IPS DF 6.9 (cell line): ENCODE data around the gene TRERF1.
"Not testable (repeated sequence)": the region's sequence is repeated elsewhere in the genome, so short reads cannot be mapped to it uniquely, and the experiment has no call there.

Experiments
- DNase-seq: peaks from one replicate; pipeline ENCODE4 v3.0.0-alpha.2; 2013; ENCODE audit warnings: low read depth, low spot score
- H3K27ac ChIP-seq: one replicate; pipeline ENCODE4 v1.5.1; 2013; ENCODE audit warnings: low read length, control low read depth
- H3K27me3 ChIP-seq: 2 replicates; pipeline ENCODE4 v1.6.1; 2013; ENCODE audit warnings: mild to moderate bottlenecking, low read length; ENCODE audit not compliant: control insufficient read depth, insufficient read depth
- H3K36me3 ChIP-seq: 2 replicates; pipeline ENCODE4 v1.6.1; 2013; ENCODE audit warnings: low read length; ENCODE audit not compliant: control insufficient read depth, insufficient read depth
- H3K4me1 ChIP-seq: 2 replicates; pipeline ENCODE4 v1.6.1; 2013; ENCODE audit warnings: low read length; ENCODE audit not compliant: control insufficient read depth, insufficient read depth
- H3K4me3 ChIP-seq: 2 replicates; pipeline ENCODE4 v1.5.1; 2013; ENCODE audit warnings: mild to moderate bottlenecking, low read length
- H3K9me3 ChIP-seq: 2 replicates; pipeline ENCODE4 v1.6.1; 2013; ENCODE audit warnings: low read length, inconsistent platforms; ENCODE audit not compliant: control insufficient read depth, insufficient read depth
- WGBS: extraction: QIAGEN DNeasy Blood & Tissue Kit; methylation state at CpG from one replicate; pipeline ENCODE4 v1.1.7; 2013; ENCODE audit warnings: mixed read lengths, missing lambda C conversion rate; ENCODE audit not compliant: insufficient read length, insufficient coverage; 5-methylcytosine and 5-hydroxymethylcytosine counted together

Gene TRERF1

GRCh38 chr6:42199106-42199981 lies 252.4 kb downstream of the TRERF1 start:
- DNase-seq = no peak
- Histone ChIP-seq H3K4me3 (no peak overlapping the region), H3K27me3 (no peaks in the 10 kb centered on the region), H3K36me3 (no peaks in the 10 kb centered on the region), H3K9me3 (no peaks in the 10 kb centered on the region), H3K4me1 (no peaks in the 10 kb centered on the region), H3K27ac (no peak overlapping the region)
- no CpG with 5 or more reads among the region's 5 CpGs for WGBS

- Histone ChIP-seq H3K27ac (no peak overlapping the region), H3K9me3 (no peaks in the 10 kb centered on the region), H3K36me3 (no peaks in the 10 kb centered on the region), H3K27me3 (no peaks in the 10 kb centered on the region), H3K4me3 (no peak overlapping the region), H3K4me1 (no peaks in the 10 kb centered on the region)
- WGBS = 100% methylated on average over 3 of the region's 13 CpGs
- no peak for DNase-seq
These were observed 254.0 kb downstream of the TRERF1 start for GRCh38 chr6:42197555-42198362.

DNA sequence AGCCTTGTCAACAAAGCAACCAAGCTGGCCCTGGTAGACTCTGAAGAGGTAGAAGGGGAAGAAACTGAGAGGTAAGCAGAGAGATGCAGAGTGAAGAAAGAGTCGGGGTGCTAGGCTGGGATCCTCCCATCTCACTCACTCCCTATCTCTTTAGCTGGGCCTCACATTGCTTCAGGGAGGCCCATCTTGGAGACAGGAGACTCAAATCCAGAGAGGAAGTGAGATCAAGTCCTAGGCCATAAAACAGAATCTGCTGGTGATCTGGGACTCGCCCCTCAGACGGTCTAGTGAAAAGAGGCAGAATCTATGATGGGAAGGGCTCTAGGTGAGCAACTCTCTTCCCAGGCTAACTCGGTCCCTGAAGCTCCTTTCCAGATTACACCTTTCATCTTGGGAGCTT lies 256.3 kb downstream of the TRERF1 start:
- no peak for DNase-seq
- WGBS = no CpG with 5 or more reads among the region's 4 CpGs
- H3K4me1 ChIP-seq = no peaks in the 10 kb centered on the region
- no peaks in the 10 kb centered on the region for H3K9me3 ChIP-seq
- no peaks in the 10 kb centered on the region for H3K27me3 ChIP-seq
- H3K36me3 ChIP-seq = no peaks in the 10 kb centered on the region
- H3K27ac ChIP-seq = no peak overlapping the region
- no peak overlapping the region for H3K4me3 ChIP-seq

GRCh38 chr6:42194056-42194455 lies 257.7 kb downstream of the TRERF1 start:
- WGBS = no CpG with 5 or more reads among the region's 5 CpGs
- Histone ChIP-seq H3K27me3 (no peaks in the 10 kb centered on the region), H3K9me3 (no peaks in the 10 kb centered on the region), H3K4me1 (no peaks in the 10 kb centered on the region), H3K4me3 (no peak overlapping the region), H3K36me3 (no peaks in the 10 kb centered on the region), H3K27ac (no peak overlapping the region)
- no peak for DNase-seq

DNA sequence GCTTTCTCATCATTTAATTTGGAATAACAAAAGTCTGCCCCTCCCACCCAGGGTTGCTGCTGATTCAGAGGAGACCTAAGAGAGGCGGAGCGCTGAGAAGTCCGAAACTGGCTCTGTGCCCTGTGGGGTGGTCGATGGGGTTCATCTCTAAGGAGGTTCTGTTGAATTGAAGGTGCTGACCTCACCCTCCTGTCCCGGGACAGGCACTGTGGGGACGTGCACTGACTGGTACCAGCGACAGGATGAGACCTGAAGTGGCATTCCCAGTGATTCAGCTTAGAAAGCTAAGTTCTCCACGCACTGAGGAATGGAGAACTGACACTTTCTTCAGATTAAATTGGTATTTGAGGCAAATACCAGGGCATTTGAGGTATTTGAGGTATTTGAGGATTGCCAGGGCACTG lies 258.2 kb downstream of the TRERF1 start:
- H3K27ac ChIP-seq = no peak overlapping the region
- no peak overlapping the region for H3K4me3 ChIP-seq
- no peak for DNase-seq
- H3K27me3 ChIP-seq = no peaks in the 10 kb centered on the region
- H3K4me1 ChIP-seq = no peaks in the 10 kb centered on the region
- no peaks in the 10 kb centered on the region for H3K9me3 ChIP-seq
- no CpG with 5 or more reads among the region's 8 CpGs for WGBS
- no peaks in the 10 kb centered on the region for H3K36me3 ChIP-seq

- H3K27me3 ChIP-seq, H3K27ac ChIP-seq, H3K4me3 ChIP-seq, H3K9me3 ChIP-seq, H3K36me3 ChIP-seq, H3K4me1 ChIP-seq, DNase-seq: not testable (repeated sequence)
- no CpG with 5 or more reads among the region's 5 CpGs for WGBS
These were observed 259.3 kb downstream of the TRERF1 start for GRCh38 chr6:42192385-42192784.

- no CpG with 5 or more reads among the region's 5 CpGs for WGBS
- H3K27me3 ChIP-seq = no peaks in the 10 kb centered on the region
- no peak for DNase-seq
These were observed 261.1 kb downstream of the TRERF1 start for GRCh38 chr6:42190554-42191183.

DNA sequence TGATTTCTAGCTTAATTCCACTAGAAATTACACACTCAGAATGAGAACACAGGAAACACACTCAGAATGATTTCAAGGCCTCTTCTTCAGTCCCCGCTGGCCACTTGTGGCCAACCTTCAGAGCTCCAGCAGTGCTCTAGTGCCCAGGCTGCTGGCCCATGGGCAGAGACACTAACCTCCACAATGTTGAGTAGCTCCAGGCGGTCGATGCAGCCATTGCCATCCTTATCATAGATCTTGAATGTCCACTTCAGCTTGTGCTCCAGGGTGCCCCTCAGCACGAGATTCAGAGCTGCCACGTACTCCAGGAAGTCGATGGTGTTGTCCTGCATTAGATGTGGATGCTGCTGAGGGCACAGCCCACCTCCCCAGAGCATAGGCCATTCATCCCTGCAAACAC lies 263.3 kb downstream of the TRERF1 start:
- no peaks in the 10 kb centered on the region for H3K9me3 ChIP-seq
- no peak overlapping the region for H3K27ac ChIP-seq
- no peaks in the 10 kb centered on the region for H3K27me3 ChIP-seq
- peaks cover 2% of the 10 kb centered on the region for H3K4me1 ChIP-seq
- no CpG with 5 or more reads among the region's 6 CpGs for WGBS
- no peak for DNase-seq
- no peaks in the 10 kb centered on the region for H3K36me3 ChIP-seq
- no peak overlapping the region for H3K4me3 ChIP-seq

More at GRCh38 chr6:42190554-42191183, 261.1 kb downstream of the TRERF1 start:
- Histone ChIP-seq H3K9me3 (no peaks in the 10 kb centered on the region), H3K36me3 (no peaks in the 10 kb centered on the region), H3K27ac (no peak overlapping the region), H3K4me3 (no peak overlapping the region), H3K4me1 (no peaks in the 10 kb centered on the region)

GRCh38 chr6:42185597-42185996 lies 266.1 kb downstream of the TRERF1 start:
- no peak for DNase-seq
- Histone ChIP-seq H3K27ac (no peak overlapping the region), H3K9me3 (no peaks in the 10 kb centered on the region), H3K4me3 (no peak overlapping the region), H3K27me3 (no peaks in the 10 kb centered on the region), H3K4me1 (peaks cover 2% of the 10 kb centered on the region), H3K36me3 (no peaks in the 10 kb centered on the region)
- no CpG with 5 or more reads among the region's 10 CpGs for WGBS

GRCh38 chr6:42184475-42184874 lies 267.3 kb downstream of the TRERF1 start:
- no peaks in the 10 kb centered on the region for H3K36me3 ChIP-seq
- H3K4me3 ChIP-seq = no peak overlapping the region
- WGBS = no CpG with 5 or more reads among the region's 4 CpGs
- H3K27me3 ChIP-seq = no peaks in the 10 kb centered on the region
- peaks cover 2% of the 10 kb centered on the region for H3K4me1 ChIP-seq
- DNase-seq = no peak
- no peaks in the 10 kb centered on the region for H3K9me3 ChIP-seq
- H3K27ac ChIP-seq = no peak overlapping the region
